K562 (cell line): ENCODE measurements around the gene HIVEP3. TPM values are rescaled to one million over a fixed set of nuclear protein-coding genes. Genes with fewer than 3 reads are reported as not detected.

Source experiments
- KAT7 ChIP-seq: sonication (generic); formaldehyde crosslinking; IDR thresholded peaks from 2 replicates; pipeline ENCODE4 v1.8.0; 2022; ENCODE audit warnings: missing genetic modification reagents, mild to moderate bottlenecking, borderline replicate concordance
- RREB1 ChIP-seq: fragments of 250-450 bp; sonication (Bioruptor Pico); IDR thresholded peaks from 2 replicates; pipeline ENCODE4 v1.4.0; 2020
- USF1 ChIP-seq: sonication (generic); formaldehyde crosslinking; IDR thresholded peaks from 2 replicates; pipeline ENCODE4 v1.9.0; 2022; ENCODE audit warnings: mild to moderate bottlenecking, missing genetic modification reagents
- ZNF395 ChIP-seq: fragments of 200-800 bp; sonication (Bioruptor generic); IDR thresholded peaks from 2 replicates; pipeline ENCODE4 v1.6.1; 2017; ENCODE audit warnings: missing genetic modification characterization, missing compliant biosample characterization
- ZNF57 ChIP-seq: fragments of 450-650 bp; formaldehyde crosslinking; IDR thresholded peaks from 2 replicates; pipeline ENCODE4 v1.4.0; 2020; ENCODE audit warnings: mild to moderate bottlenecking, moderate library complexity
- polyA plus RNA-seq, 8 experiments: library from polyadenylated mRNA; depleted of rRNA in 4 of 8; stranded (reverse) in 5 of 8; unstranded in 3 of 8; fragments of >200 nt; fragmentation: Nextera tagmentation in 2 of 8; fragmentation: Illumina TruSeq in 1 of 8; extraction: Ambion mirVana in 2 of 8; extraction: Trizol in 1 of 8; gene quantifications; 2 replicates each; pipeline versions ENCODE4 v1.2.1 to v1.2.3, GENCODE V29; 2011 to 2014; ENCODE audit warnings: inconsistent platforms in 1 of 8, missing spikeins in 1 of 8
- total RNA-seq, 7 experiments: library from RNA; depleted of rRNA in 6 of 7; stranded (reverse); fragments of >200 nt in 6 of 7; fragmentation: Illumina TruSeq in 2 of 7; extraction: Trizol in 2 of 7; gene quantifications; 2 replicates each; pipeline versions ENCODE4 v1.2.1 to v1.2.3, GENCODE V29; 2011 to 2021; ENCODE audit warnings: low replicate concordance in 1 of 7
- TF ChIP-seq, protein P1 (sequence below): fragments of 450-650 bp; formaldehyde crosslinking; IDR thresholded peaks from 2 replicates; pipeline ENCODE4 v1.4.0; 2020; ENCODE audit warnings: mild to moderate bottlenecking, mixed read lengths

Gene HIVEP3
- total and polyA plus RNA-seq, 9 of the 15 experiments (the other 6 are each of a cell fraction or from before 2014, with no cell fraction given): 0.09 to 0.58 (median 0.34) TPM; not detected in 1

DNA sequence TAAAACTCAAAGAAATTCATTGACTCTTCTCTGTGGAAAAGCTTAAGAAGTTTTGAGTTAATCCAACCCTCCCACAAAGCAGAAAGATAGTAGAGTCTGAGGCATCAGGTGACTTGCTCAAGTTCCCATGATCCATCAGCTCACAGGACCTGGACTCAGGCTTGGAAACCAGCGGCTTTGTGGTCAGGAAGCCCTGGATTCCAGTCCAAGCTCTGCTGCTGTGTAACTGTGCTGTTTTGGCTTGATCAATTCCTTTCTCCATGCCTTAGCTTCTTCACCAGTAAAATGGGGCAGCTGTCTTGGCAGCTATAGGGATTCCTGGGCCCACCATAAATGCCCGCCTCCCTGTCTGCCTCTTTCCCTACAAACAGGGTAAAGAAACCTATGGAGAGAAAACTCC lies 180.2 kb downstream of the HIVEP3 start (continued):
- TF ChIP-seq USF1 (CRISPR knock-in tag): no peak
- TF ChIP-seq, protein P1, sequence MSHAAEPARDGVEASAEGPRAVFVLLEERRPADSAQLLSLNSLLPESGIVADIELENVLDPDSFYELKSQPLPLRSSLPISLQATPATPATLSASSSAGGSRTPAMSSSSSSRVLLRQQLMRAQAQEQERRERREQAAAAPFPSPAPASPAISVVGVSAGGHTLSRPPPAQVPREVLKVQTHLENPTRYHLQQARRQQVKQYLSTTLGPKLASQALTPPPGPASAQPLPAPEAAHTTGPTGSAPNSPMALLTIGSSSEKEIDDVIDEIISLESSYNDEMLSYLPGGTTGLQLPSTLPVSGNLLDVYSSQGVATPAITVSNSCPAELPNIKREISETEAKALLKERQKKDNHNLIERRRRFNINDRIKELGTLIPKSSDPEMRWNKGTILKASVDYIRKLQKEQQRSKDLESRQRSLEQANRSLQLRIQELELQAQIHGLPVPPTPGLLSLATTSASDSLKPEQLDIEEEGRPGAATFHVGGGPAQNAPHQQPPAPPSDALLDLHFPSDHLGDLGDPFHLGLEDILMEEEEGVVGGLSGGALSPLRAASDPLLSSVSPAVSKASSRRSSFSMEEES (CRISPR knock-in tag): no peak
- TF ChIP-seq KAT7: no peak
- TF ChIP-seq ZNF395: 0 out of 2 replicates have a peak, but pooled peaks have one; percentile 19
- TF ChIP-seq ZNF57: no peak
- no peak for TF ChIP-seq RREB1 (CRISPR knock-in tag)
